Activated naive CD4-positive, alpha-beta T cell treated with anti-CD3 and anti-CD28 coated beads, Interleukin-2, amount 50 U/mL, for 72 hours (primary cell): Measurements from ENCODE around the gene CD8A. TPM values are rescaled to one million over a fixed set of nuclear protein-coding genes. Genes with fewer than 3 reads are reported as not detected.
"Not testable (repeated sequence)": the region's sequence is repeated elsewhere in the genome, so short reads cannot be mapped to it uniquely, and the experiment has no call there.

Source experiments
- ATAC-seq, 2 donors: fragments of 150-1000 bp; cut with Tn5 transposase; 2 replicates each; pipeline ENCODE4 v1.10.0; 2021; ENCODE audit warnings: mild to moderate bottlenecking in 2 of 2, moderate library complexity in 2 of 2
- DNase-seq, 2 donors: peaks; one replicate each; pipeline ENCODE4 v3.0.0; 2021 to 2022; ENCODE audit warnings: low spot score in 2 of 2
- H3K27ac Mint-ChIP-seq, 2 donors: one replicate each; pipeline ENCODE4 v1.8.0; 2022; ENCODE audit warnings: mild to moderate bottlenecking in 2 of 2, mixed read lengths in 2 of 2
- H3K36me3 Mint-ChIP-seq, 2 donors: one replicate each; pipeline ENCODE4 v1.8.0; 2022; ENCODE audit warnings: mixed read lengths in 2 of 2
- H3K9me3 Mint-ChIP-seq, 2 donors: one replicate each; pipeline ENCODE4 v1.8.0; 2022; ENCODE audit warnings: mixed read lengths in 2 of 2
- total RNA-seq, 2 donors: library from RNA; stranded (reverse); gene quantifications; one replicate each; pipeline ENCODE4 v1.2.3, GENCODE V29; 2022

The CD8A gene
- total RNA-seq, 2 donors from 2014 or later: 0.31 to 1.7 TPM

- no peaks in the 10 kb centered on the region for H3K9me3 Mint-ChIP-seq
- ATAC-seq (no peak), DNase-seq (no peak)
- no peak overlapping the region for H3K27ac Mint-ChIP-seq
- peaks cover 5 to 18% of the 10 kb centered on the region in 2 donors for H3K36me3 Mint-ChIP-seq
Measured at GRCh38 chr2:86768189-86768949, 22.3 kb downstream of the CD8A start.

GRCh38 chr2:86765310-86765695 is 25.4 kb downstream of the CD8A start:
- no peak for ATAC-seq
- Mint-ChIP-seq H3K27ac (no peak overlapping the region), H3K36me3 (no peaks in the 10 kb centered on the region)

GRCh38 chr2:86764661-86765309 is 25.9 kb downstream of the CD8A start:
- DNase-seq (peak in 1 of 2 donors; percentile 22), ATAC-seq (peak; percentile 33 to 54)
- H3K9me3 Mint-ChIP-seq: no peaks in the 10 kb centered on the region
- no peaks in the 10 kb centered on the region for H3K36me3 Mint-ChIP-seq
- H3K27ac Mint-ChIP-seq: no peak overlapping the region

More at GRCh38 chr2:86765310-86765695, 25.4 kb downstream of the CD8A start:
- DNase-seq: no peak
- no peaks in the 10 kb centered on the region for H3K9me3 Mint-ChIP-seq

- ATAC-seq: peak in 1 of 2 donors; percentile 58
- Mint-ChIP-seq H3K27ac (peak overlapping the region in 1 of 2 donors; percentile 75), H3K9me3 (no peaks in the 10 kb centered on the region), H3K36me3 (peaks cover 0 to 13% of the 10 kb centered on the region in 2 donors)
- no peak for DNase-seq
Measured at GRCh38 chr2:86760371-86760770, 30.3 kb downstream of the CD8A start.

- H3K27ac Mint-ChIP-seq: no peak overlapping the region
- DNase-seq: no peak
Measured at GRCh38 chr2:86758405-86758804, 32.3 kb downstream of the CD8A start.

GRCh38 chr2:86753606-86754005 is 37.1 kb downstream of the CD8A start:
- H3K27ac Mint-ChIP-seq: peak overlapping the region in 1 of 2 donors; percentile 55
- H3K36me3 Mint-ChIP-seq: peaks cover 12 to 51% of the 10 kb centered on the region in 2 donors
- DNase-seq (no peak), ATAC-seq (no peak)
- peaks cover 4 to 9% of the 10 kb centered on the region in 2 donors for H3K9me3 Mint-ChIP-seq

More at GRCh38 chr2:86758405-86758804, 32.3 kb downstream of the CD8A start:
- no peak for ATAC-seq
- peaks cover 0 to 13% of the 10 kb centered on the region in 2 donors for H3K36me3 Mint-ChIP-seq
- no peaks in the 10 kb centered on the region for H3K9me3 Mint-ChIP-seq

GRCh38 chr2:86752934-86753333 is 37.8 kb downstream of the CD8A start:
- Mint-ChIP-seq H3K9me3 (peaks cover 4 to 9% of the 10 kb centered on the region in 2 donors), H3K36me3 (peaks cover 12 to 52% of the 10 kb centered on the region in 2 donors), H3K27ac (no peak overlapping the region)
- DNase-seq (no peak), ATAC-seq (no peak)

- DNase-seq (no peak), ATAC-seq (no peak)
- Mint-ChIP-seq H3K27ac (no peak overlapping the region), H3K9me3 (peaks cover 4 to 9% of the 10 kb centered on the region in 2 donors), H3K36me3 (peaks cover 12 to 52% of the 10 kb centered on the region in 2 donors)
Measured at GRCh38 chr2:86751778-86752177, 38.9 kb downstream of the CD8A start.

GRCh38 chr2:86750240-86750839 is 40.4 kb downstream of the CD8A start:
- peaks cover 4 to 9% of the 10 kb centered on the region in 2 donors for H3K9me3 Mint-ChIP-seq
- no peak overlapping the region for H3K27ac Mint-ChIP-seq
- ATAC-seq (no peak), DNase-seq (no peak)
- H3K36me3 Mint-ChIP-seq: peaks cover 12 to 39% of the 10 kb centered on the region in 2 donors

- ATAC-seq (peak; percentile 58 to 76), DNase-seq (no peak)
- H3K27ac Mint-ChIP-seq: peak overlapping the region; percentile 33 to 58
- H3K36me3 Mint-ChIP-seq: peaks cover 12 to 41% of the 10 kb centered on the region in 2 donors
- H3K9me3 Mint-ChIP-seq: peaks cover 4 to 9% of the 10 kb centered on the region in 2 donors
Measured at GRCh38 chr2:86747711-86748639, 42.7 kb downstream of the CD8A start.

- no peak for DNase-seq
- peaks cover 4 to 9% of the 10 kb centered on the region in 2 donors for H3K9me3 Mint-ChIP-seq
- peaks cover 12 to 34% of the 10 kb centered on the region in 2 donors for H3K36me3 Mint-ChIP-seq
- H3K27ac Mint-ChIP-seq: peak overlapping the region in 1 of 2 donors; percentile 58
- ATAC-seq: no peak
Measured at GRCh38 chr2:86746939-86747338, 43.8 kb downstream of the CD8A start.

GRCh38 chr2:86744152-86744551 is 46.6 kb downstream of the CD8A start:
- H3K9me3 Mint-ChIP-seq: no peaks in the 10 kb centered on the region
- ATAC-seq: no peak
- H3K36me3 Mint-ChIP-seq: peaks cover 0 to 13% of the 10 kb centered on the region in 2 donors
- no peak overlapping the region for H3K27ac Mint-ChIP-seq
- no peak for DNase-seq

GRCh38 chr2:86741889-86742498 is 48.7 kb downstream of the CD8A start:
- ATAC-seq: peak; percentile 59 to 85
- DNase-seq, H3K9me3 Mint-ChIP-seq, H3K36me3 Mint-ChIP-seq: not testable (repeated sequence)
- peak overlapping the region in 1 of 2 donors; percentile 57 for H3K27ac Mint-ChIP-seq

GRCh38 chr2:86739889-86740288 is 50.8 kb downstream of the CD8A start:
- H3K9me3 Mint-ChIP-seq, ATAC-seq, DNase-seq, H3K36me3 Mint-ChIP-seq, H3K27ac Mint-ChIP-seq: not testable (repeated sequence)

GRCh38 chr2:86739485-86739884 is 51.2 kb downstream of the CD8A start:
- not testable (repeated sequence) for DNase-seq, H3K9me3 Mint-ChIP-seq, H3K36me3 Mint-ChIP-seq, ATAC-seq, H3K27ac Mint-ChIP-seq

- not testable (repeated sequence) for H3K27ac Mint-ChIP-seq, H3K36me3 Mint-ChIP-seq, H3K9me3 Mint-ChIP-seq, DNase-seq
- peak in 1 of 2 donors; percentile 18 for ATAC-seq
Measured at GRCh38 chr2:86734896-86735295, 55.8 kb downstream of the CD8A start.
